ENCODE results near the gene PADI4.

PADI4 gene, protein sequence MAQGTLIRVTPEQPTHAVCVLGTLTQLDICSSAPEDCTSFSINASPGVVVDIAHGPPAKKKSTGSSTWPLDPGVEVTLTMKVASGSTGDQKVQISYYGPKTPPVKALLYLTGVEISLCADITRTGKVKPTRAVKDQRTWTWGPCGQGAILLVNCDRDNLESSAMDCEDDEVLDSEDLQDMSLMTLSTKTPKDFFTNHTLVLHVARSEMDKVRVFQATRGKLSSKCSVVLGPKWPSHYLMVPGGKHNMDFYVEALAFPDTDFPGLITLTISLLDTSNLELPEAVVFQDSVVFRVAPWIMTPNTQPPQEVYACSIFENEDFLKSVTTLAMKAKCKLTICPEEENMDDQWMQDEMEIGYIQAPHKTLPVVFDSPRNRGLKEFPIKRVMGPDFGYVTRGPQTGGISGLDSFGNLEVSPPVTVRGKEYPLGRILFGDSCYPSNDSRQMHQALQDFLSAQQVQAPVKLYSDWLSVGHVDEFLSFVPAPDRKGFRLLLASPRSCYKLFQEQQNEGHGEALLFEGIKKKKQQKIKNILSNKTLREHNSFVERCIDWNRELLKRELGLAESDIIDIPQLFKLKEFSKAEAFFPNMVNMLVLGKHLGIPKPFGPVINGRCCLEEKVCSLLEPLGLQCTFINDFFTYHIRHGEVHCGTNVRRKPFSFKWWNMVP

DNA sequence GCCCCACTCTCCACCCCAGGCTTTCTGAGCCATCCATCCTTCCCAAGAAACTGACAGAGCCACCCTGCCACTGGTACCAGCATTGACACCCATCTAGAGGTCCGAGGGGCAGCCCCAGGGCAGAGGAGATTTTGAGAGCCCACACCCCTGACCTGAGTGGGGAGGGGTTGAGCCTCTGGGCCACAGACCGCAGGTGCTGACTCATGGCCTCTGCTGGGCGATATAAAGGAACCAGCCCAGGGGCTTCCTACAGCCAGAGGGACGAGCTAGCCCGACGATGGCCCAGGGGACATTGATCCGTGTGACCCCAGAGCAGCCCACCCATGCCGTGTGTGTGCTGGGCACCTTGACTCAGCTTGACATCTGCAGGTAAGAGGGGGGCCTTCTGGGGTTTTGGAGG, at the start of gene PADI4:
Gene PADI4 (plus strand): TSS at position 252 of the 400 bp plus-strand sequence. CDS start 26 bp downstream, at position 278.
- no peak for DNase-seq

GRCh38 chr1:17258758-17259130, 49.3 kb upstream of the PADI4 start:
- DNase-seq: no peak

- DNase-seq: no peak
Measured at GRCh38 chr1:17259233-17259873, 48.6 kb upstream of the PADI4 start.

DNA sequence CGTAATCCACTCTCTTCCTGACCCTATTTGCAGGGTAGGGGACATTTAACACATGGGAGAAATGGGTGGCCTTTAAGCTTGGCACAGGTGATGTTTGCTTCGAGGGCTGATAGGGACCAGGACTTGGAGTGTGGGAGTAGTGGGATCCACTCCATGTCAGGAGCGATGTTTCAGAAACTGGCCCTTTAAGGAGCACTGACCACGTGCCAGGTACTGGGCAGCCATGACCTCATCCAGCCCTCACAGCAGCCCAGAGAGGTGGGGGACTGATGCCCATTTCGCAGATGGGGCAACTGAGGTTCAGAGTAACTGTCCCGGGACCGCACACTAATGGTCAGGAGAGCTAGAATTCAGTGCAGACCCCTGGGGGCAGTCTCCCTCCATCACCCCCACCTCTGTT, 47.7 kb upstream of the PADI4 start:
- DNase-seq: no peak

- DNase-seq: no peak
Measured at GRCh38 chr1:17260738-17261137, 47.3 kb upstream of the PADI4 start.

GRCh38 chr1:17263936-17264335, 44.1 kb upstream of the PADI4 start:
- no peak for DNase-seq

GRCh38 chr1:17264470-17264869, 43.5 kb upstream of the PADI4 start:
- DNase-seq: no peak

- DNase-seq: no peak
Measured at GRCh38 chr1:17265162-17265561, 42.8 kb upstream of the PADI4 start.

- DNase-seq: no peak
Measured at GRCh38 chr1:17265950-17266349, 42.0 kb upstream of the PADI4 start.

DNA sequence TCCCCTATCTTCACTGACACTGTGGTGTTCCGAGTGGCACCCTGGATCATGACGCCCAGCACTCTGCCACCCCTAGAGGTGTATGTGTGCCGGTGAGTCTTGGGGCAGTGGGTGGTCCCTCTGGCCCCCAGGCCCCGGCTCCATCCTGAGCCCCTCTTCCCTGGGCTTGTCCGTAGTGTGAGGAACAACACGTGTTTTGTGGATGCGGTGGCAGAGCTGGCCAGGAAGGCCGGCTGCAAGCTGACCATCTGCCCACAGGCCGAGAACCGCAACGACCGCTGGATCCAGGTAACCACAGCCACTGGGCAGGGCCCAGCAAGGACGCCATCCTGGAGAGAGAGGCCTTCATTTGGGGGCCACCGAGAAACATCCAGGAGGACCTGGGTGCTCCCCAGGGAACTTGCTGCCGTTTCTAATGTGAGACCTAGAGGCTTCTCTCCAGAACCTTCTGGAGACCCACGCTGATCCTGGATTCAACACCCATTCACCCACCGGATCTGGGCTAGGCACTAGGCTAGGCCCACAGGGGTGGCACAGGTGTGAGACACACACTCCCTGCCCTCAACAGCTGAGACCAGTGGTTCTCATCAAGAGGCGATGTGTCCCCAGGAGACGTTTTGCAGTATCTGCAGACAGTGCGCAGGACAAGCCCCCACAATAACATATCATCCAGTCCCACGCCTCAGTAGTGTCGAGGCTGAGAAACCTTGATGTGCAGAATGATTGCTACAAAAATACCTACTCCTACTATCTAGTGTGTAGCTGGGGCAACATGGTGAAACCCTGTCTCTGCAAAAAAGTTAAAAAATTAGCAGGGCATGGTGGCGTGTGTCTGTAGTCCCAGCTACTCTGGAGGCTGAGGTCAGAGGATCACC, 36.9 kb upstream of the PADI4 start:
- DNase-seq: no peak

GRCh38 chr1:17272066-17272465, 35.9 kb upstream of the PADI4 start:
- no peak for DNase-seq

DNA sequence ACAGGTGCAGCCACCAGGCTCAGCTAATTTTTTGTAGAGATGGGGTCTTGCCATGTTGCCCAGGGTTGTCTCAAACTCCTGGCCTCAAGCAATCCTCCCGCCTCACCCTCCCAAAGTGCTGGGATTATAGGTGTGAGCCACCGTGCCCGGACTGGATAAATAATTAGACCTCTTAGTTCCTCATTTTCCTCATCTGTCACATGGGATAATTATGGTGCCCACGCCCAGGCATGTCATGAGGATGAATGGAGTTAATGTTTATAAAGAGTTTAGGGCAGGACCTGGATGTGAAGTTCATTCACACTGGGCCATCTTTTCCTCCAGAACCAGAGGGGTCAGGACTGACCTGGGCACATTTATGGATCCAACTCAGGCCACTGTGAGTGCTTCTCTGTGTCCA, 35.4 kb upstream of the PADI4 start:
- DNase-seq: no peak

DNA sequence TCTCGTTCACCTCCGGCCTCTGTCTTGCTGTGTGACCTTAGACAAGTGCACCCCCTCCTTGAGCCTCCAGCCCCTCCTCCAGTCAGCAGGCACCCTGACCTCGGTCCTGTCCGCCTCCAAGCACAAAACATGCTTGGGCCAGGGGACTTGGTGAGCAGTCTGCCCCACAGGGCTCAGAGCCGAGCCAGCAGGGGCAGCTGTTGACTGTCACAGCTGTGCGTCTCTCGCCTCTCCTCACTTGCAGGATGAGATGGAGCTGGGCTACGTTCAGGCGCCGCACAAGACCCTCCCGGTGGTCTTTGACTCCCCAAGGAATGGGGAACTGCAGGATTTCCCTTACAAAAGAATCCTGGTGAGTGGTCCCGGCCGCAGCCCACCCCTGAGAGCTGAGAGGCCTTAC, 34.9 kb upstream of the PADI4 start:
- DNase-seq: no peak

- DNase-seq: peak in 1 of 2 experiments; percentile 8
Measured at GRCh38 chr1:17274186-17275170, 33.5 kb upstream of the PADI4 start.

DNA sequence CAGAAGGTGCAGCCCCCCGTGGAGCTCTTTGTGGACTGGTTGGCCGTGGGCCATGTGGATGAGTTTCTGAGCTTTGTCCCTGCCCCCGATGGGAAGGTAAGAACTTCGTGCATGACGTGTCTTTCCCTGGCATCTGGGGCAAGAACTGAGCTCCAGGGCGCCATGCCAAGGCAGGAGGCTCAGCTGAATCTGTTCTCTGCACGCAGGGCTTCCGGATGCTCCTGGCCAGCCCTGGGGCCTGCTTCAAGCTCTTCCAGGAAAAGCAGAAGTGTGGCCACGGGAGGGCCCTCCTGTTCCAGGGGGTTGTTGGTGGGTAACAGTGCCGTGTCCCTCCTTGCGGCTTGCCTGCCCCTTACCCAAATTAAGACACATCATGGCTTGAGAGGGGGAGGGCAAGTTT, 31.4 kb upstream of the PADI4 start:
- DNase-seq: no peak

GRCh38 chr1:17277511-17278159, 30.4 kb upstream of the PADI4 start:
- DNase-seq: no peak

DNA sequence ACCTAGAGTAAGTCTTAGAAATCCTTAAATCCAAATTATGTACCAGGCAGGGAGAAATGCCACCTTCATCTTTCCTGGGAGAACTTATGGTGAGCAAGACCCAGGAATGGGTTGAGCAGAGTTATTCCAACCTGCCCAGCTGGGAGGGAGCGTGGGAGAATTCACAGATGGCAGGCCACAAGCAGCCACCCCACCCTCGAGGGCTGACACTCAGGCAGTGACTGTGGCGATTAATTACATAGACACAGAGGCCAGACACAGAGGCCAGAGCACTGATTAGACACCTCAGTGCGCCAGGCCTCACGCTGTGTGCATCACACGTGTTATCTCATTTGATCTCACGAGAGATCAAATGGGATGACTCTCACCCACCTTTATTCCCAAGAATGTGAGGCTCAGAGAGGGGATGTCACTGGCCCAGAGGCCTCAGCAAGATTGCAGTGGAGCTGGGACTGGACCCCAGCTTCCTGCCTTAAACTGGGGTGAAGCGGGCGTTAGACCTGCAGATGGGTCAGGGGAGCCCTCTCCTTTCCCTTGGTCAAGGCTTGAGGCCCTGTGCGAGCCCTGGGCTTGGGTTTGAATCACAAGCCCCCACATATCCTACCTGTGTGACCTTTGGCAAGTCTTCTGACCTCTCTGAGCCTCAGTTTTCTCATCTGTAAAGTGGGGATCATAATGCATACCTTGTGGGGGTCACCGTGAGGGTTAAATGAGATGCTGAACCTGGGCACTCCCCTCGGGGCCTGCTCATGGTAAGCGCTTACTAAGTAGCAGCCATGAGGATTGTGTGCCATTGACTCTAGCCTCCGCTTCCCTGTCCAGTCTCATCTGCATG, 28.8 kb upstream of the PADI4 start:
- no peak for DNase-seq

DNA sequence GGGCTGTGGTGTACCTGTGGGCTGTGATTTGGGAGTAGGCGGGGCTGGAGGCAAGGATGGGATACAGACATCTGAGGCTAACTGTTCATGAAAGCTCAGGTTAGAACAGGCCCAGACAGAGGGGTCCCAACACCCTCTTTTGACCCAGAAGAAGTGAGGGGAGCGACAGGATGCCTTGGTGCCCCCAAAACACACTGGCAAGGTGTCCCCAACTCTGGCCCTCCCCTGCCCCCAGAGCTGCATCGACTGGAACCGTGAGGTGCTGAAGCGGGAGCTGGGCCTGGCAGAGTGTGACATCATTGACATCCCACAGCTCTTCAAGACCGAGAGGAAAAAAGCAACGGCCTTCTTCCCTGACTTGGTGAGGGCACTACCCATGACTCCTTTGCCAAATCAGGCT, 27.6 kb upstream of the PADI4 start:
- no peak for DNase-seq

GRCh38 chr1:17280894-17281293, 27.1 kb upstream of the PADI4 start:
- no peak for DNase-seq

DNA sequence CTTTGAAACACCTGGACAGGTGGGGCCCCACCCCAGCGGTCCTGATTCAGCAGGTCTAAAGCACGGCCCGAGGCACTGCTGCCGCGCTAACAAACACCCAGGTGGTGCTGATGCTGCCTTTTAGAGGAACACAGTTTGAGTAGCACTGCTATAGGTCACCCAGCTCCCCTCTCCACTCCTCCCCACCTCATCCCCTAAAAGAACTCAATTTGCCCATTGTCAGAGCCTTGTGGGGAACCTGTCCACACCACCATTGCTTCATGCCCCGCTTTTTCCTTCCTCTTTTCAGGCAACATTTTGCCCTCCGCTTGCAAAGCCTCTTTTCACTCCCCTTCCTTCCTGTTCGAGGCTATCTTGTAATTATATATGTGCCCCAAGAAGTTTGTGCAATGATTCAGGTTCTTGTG, 26.2 kb upstream of the PADI4 start:
- no peak for DNase-seq

Data from stimulated activated CD4-positive, alpha-beta T cell treated with anti-CD3 and anti-CD28 coated beads, Interleukin-4, amount 100 ng/mL, for 4 hours (primary cell).